GM19239 (cell line): Measurements from ENCODE around the gene CADPS.

ENCODE experiments used
- DNase-seq: peaks from one replicate; pipeline ENCODE4 v3.0.0; 2011; ENCODE audit warnings: low spot score; ENCODE audit not compliant: insufficient read length
- FAIRE-seq: peaks from 2 replicates; lab custom pipeline; 2011; peaks lifted over from hg19 to GRCh38; lab: Jason Lieb, UNC

The CADPS gene

DNA sequence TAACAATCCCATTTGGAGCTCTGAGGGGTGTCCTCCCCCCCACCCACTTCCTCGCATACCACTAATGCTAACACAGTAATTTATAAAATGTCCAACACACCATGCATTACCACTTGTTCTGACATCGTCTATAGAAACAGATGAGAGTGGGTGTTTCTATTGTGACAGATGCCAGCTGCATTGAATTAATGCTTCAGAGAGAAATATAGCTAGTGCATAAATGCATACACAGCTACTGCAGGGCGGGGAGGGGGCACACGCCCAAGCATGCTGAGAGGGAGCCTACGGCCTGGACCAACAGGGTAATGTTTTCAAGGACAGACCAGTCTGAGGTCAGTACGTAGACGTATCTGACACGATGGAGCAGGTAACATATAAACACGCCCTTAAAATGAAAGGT lies 395.9 kb downstream of the CADPS start:
- no peak for DNase-seq
- no peak for FAIRE-seq

GRCh38 chr3:62475306-62475705 lies 399.9 kb downstream of the CADPS start:
- FAIRE-seq (no peak), DNase-seq (no peak)

- FAIRE-seq: no peak
- DNase-seq: no peak
Measured at GRCh38 chr3:62467966-62468722, 407.1 kb downstream of the CADPS start.

DNA sequence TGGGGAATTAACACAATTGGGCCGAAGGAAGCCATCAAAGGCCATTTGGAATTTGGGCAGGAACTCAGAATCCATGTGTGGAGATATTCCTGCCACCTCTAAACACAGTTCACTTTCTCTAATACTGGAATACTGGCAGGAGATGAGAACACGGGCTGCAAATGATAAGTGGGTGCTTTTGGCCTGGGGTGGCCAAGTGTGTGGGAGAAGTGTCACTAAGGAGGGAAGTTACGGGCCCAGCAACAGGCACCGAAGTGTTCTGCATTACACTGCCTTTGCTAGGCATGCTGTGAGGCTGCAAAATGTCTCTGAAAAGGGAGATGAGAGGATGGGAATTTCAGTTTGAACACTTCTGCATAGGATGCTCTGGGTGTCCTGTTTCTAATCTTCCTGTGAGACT lies 412.4 kb downstream of the CADPS start:
- FAIRE-seq: no peak
- DNase-seq: no peak

GRCh38 chr3:62462104-62462762 lies 413.0 kb downstream of the CADPS start:
- no peak for DNase-seq

DNA sequence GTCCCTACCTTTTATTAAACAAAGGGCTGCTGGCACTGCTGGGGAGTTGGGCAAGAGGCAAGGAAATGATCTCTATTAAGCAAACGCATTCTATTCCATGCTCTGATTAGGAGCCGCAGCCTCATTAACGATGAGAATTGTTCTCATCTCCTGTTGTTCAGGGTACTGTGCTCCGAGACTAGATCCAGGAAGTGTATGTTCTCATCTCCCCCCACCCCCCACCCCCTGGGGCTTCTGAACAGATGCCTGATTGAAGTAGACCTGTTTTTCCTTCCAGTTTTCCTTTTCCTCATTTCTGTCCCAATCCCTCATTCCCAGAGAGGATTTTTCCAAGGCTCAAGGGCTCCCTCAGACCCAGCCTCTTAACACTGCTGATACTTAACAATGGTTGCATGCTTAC lies 420.3 kb downstream of the CADPS start:
- no peak for DNase-seq
- FAIRE-seq: no peak

More at GRCh38 chr3:62462104-62462762, 413.0 kb downstream of the CADPS start:
- no peak for FAIRE-seq

DNA sequence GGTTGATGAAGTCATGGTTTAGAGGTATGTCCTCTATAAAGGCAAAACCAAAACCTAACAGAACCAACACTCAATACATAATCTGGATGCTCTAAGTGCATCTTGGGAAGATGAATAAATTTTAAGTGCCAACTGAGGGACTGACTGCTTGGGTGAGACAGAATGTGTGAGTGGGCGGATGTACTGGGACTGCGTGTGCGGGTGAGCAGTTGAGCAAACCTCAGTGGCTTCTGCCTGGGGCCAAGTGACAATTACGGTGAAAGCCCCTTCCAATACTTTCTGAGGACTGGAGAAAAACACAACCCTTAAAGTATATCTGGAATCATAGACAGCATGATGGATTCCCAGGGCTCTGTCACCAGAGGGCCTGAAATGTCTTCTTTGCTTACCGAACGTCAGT lies 421.8 kb downstream of the CADPS start:
- FAIRE-seq (no peak), DNase-seq (no peak)

GRCh38 chr3:62451211-62451887 lies 423.9 kb downstream of the CADPS start:
- FAIRE-seq (no peak), DNase-seq (no peak)

DNA sequence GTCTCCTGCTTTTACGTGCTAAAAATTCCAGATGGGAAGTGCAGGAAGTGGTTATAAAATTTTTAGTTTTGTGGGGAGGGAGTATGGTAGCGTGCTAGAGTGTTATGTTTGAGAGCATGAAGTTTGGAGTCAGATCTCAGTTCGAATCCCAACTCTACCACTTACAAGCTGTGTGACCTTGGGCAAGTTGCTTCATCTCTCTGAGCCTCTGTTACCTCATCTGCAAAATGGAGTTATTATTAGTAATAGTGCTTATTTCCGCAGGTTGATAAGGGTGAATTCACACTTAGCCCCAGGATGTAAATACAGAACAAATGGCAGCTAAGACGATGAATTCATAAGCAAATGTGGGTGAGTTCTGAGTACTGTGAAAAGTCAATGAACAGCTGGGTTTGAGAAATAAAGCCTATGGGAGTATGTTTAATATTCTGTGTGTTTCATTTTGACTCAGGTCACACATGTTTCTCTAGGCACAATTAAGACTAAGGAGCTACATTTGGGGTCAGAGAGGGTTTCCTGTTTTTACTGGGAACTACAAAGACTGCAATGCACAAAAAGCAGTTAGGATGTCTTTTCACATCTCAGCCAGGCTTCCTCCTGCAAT lies 428.8 kb downstream of the CADPS start:
- FAIRE-seq (peak; percentile 28), DNase-seq (no peak)

DNA sequence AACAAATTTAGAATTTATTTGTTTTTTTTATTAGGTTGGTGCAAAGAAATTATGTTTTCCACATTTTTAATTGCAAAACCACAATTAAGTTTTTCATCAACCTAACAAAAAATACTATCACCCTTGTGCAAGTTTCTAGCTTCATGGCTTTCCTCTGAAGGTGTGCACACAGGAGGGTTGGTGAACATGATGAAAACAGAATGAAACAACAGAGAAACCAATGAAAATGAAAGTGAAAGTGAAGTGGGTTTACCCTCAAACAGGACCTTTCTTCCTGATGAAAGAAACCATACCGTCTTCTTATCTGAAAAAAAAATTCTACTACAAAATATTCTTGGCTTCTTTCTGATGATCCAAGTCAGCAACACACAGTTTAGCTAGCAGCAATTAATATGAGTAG lies 429.9 kb downstream of the CADPS start:
- no peak for DNase-seq

GRCh38 chr3:62439978-62440377 lies 435.2 kb downstream of the CADPS start:
- FAIRE-seq: no peak
- DNase-seq: no peak

More for the DNA sequence above, 429.9 kb downstream of the CADPS start:
- FAIRE-seq: peak; percentile 35

GRCh38 chr3:62439176-62439813 lies 435.9 kb downstream of the CADPS start:
- no peak for DNase-seq
- no peak for FAIRE-seq

DNA sequence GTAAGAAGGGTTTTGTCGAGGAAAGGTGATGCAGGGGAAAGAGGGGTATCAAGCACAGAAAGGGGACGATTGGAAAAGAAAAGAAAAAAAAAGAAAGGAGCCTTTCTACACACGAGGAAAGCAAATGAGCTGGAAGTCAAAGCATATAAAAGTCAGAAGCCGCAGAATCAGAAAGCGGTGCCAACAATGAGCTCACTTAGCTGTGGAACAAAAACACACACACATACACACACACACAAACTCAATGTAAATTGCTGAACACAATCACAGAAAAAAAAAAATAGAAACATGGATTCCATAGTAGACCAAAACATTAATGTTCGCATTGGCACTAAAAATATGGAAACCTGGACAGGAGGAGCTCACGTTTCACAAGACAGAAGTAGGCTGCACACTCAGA lies 438.4 kb downstream of the CADPS start:
- FAIRE-seq: no peak
- no peak for DNase-seq

GRCh38 chr3:62433396-62433795 lies 441.8 kb downstream of the CADPS start:
- FAIRE-seq: no peak

GRCh38 chr3:62421207-62421606 lies 454.0 kb downstream of the CADPS start:
- FAIRE-seq: no peak

More at GRCh38 chr3:62433396-62433795, 441.8 kb downstream of the CADPS start:
- no peak for DNase-seq

DNA sequence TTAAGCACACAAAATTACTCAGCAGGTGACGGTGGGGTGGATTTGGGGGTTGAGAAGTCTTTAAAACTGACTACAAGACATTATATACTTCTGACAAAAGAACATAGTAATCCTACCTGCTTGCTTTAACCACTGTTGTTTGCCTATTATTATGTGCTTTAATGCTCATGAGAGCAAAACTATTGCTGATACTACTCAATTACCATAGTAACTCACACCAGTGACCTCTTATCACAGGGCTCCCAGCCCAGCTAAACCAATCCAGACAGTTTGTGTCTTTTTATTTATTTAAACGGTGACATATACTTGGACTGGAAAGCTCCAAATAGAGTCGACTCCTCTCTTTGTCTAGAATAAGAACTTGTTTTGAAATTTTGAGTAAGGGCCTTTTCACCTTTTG lies 459.1 kb downstream of the CADPS start:
- DNase-seq: no peak
- FAIRE-seq: no peak

More at GRCh38 chr3:62421207-62421606, 454.0 kb downstream of the CADPS start:
- DNase-seq: no peak

GRCh38 chr3:62415312-62415801 lies 459.9 kb downstream of the CADPS start:
- DNase-seq (no peak), FAIRE-seq (no peak)

DNA sequence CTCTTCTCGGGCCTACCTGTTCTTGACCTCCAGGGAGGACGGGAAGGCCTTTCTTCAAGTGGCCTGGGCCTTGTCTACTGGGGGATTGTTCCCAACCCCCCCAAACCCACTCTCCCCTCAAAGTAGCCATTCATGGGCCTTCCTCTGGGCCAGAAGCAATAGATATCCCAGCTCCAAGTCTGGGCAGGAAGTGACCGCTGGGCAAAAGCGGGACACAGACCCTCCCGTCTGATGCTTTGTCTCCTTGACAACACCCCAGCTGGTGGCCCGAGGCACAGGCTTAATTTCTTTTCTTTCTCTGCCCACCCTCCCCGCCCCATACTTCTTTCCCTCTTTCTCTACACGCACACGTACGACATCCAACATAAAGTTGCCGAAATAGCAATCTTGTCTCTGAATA lies 460.4 kb downstream of the CADPS start:
- DNase-seq (no peak), FAIRE-seq (no peak)

GRCh38 chr3:62413687-62414086 lies 461.5 kb downstream of the CADPS start:
- no peak for FAIRE-seq

GRCh38 chr3:62406945-62407344 lies 468.3 kb downstream of the CADPS start:
- no peak for DNase-seq
- FAIRE-seq: no peak

More at GRCh38 chr3:62413687-62414086, 461.5 kb downstream of the CADPS start:
- DNase-seq: no peak
